ENCODE measurements around the gene JUND. TPM values are rescaled to one million over a fixed set of nuclear protein-coding genes. Genes with fewer than 3 reads are reported as not detected.
A peak's percentile ranks its signal among the peaks of the same experiment; 100 is the strongest.

The JUND gene
- total and polyA plus RNA-seq, 2 of the 4 experiments (the other 2 are of a cell fraction), result 14.2 to 77.2 TPM

DNA sequence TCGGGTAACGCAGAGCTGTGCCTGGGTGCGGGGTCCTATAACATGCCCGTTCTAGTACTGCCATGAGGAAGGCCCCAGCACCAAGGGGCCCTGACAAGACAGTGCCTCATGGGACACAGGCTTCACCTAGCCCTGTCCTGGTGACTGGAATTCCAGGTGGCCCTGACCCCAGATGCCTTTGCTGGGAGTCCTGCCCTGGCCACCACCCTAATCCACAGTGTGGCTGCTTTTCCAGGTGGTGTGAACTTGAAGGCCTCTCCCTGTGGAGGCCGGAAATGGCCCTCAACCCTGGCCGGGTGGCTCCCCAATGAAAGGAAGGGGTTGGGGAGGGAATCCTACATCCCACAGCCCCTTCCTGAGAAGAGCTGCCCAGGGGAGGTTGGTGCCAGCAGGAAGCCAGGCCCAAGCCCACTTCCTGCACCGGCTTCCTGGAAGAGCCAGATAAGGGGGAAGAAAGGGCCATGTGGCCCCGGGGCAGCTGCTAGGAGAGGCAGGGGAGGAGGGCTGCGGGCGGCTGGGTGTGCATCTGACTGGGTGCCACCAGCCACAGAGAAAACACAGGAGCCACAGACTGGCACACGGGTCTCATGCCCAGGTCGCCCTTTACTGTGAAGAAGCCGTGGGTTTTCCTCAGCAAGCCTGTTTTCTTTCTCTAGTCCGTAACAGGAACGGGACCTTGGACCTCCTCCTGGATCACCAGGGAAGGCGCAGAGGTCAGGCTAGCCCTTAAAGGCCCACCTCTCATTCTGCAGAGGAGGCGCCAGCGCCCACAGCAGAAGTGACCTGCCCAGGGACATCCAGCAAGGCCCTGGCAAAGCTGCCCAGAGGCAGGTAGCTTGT is 36.8 kb upstream of the JUND start (continued):
- TF ChIP-seq RFX5 (IDR thresholded peaks at IDR 0.05; ENCODE audit: low read depth, low read length), result no peak

DNA sequence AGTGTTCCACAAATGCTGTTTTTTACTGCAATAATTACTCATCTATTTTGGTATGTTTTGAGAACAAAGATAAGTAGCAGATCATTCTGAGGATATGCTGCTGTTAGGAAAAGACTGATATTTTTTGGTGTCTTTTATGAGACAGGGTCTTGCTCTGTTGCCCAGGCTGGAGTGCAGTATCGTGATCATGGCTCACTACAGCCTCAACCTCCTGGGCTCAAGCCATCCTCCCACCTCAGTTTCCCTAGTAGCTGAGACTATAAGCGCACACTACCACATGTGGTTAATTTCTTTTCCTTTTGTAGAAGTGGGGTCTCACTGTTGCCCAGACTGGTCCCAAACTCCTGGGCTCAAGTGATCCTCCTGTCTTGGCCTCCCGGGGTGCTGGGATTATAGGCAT is 32.0 kb upstream of the JUND start:
- Histone ChIP-seq H3K23ac (ENCODE audit: low read depth, low read length) (peak overlapping the region; percentile 73; the same call in 1 of the 2 replicates), H3K56ac (ENCODE audit: extremely low read depth, insufficient read depth, low read length) (no peak overlapping the region), H2BK120ac (ENCODE audit: low read depth, low read length) (no peak overlapping the region), H2AK9ac (replicated peaks; ENCODE audit: low read depth, low read length, poor library complexity) (no peak overlapping the region), H2AK5ac (ENCODE audit: low read depth, low read length) (no peak overlapping the region), H2BK20ac (ENCODE audit: low read depth, low read length) (no peak overlapping the region), H3K27ac (ENCODE audit: insufficient read depth, low read length) (no peak overlapping the region; the same call in 1 of the 2 replicates), H4K5ac (ENCODE audit: low read depth, low read length) (no peak overlapping the region; the same call in 1 of the 2 replicates), H2AFZ (replicated peaks; ENCODE audit: low read length, poor library complexity) (no peak overlapping the region), H3K4me3 (ENCODE audit: insufficient read depth, low read depth, low read length) (no peak overlapping the region), H4K91ac (ENCODE audit: insufficient read depth, low read depth, low read length) (no peak overlapping the region), H3K4me1 (ENCODE audit: control insufficient read depth, insufficient read depth, low read length) (peaks cover 2% of the 10 kb centered on the region; the same call in 1 of the 2 replicates), H3K18ac (ENCODE audit: low read depth, low read length) (no peak overlapping the region), H3K4ac (ENCODE audit: low read depth, low read length) (0 out of 2 replicates have a peak overlapping the region, but pooled peaks have one; percentile 35), H2BK15ac (ENCODE audit: low read depth, low read length) (no peak overlapping the region), H3K9ac (ENCODE audit: low read depth, low read length) (no peak overlapping the region), H3K9me3 (ENCODE audit: control insufficient read depth, insufficient read depth, low read length) (no peaks in the 10 kb centered on the region), H3K9me1 (ENCODE audit: insufficient read depth, low read length) (0 out of 2 replicates have a peak, but pooled peaks cover 3% of the 10 kb centered on the region), H4K8ac (ENCODE audit: low read depth in 2 of 2, low read length in 2 of 2) (no peak overlapping the region), H3K79me1 (ENCODE audit: low read depth in 1 of 2, low read length in 2 of 2) (peaks cover 19 to 55% of the 10 kb centered on the region in 2 experiments), H3K36me3 (ENCODE audit: control insufficient read depth, insufficient read depth, low read length) (peaks cover 38% of the 10 kb centered on the region), H2BK5ac (ENCODE audit: low read depth, low read length, poor library complexity, severe bottlenecking) (no peak overlapping the region), H4K20me1 (ENCODE audit: insufficient read depth, low read length) (0 out of 2 replicates have a peak, but pooled peaks cover 2% of the 10 kb centered on the region), H3K4me2 (ENCODE audit: low read depth, low read length) (no peak overlapping the region), H3K14ac (replicated peaks; ENCODE audit: low read depth, low read length) (no peak overlapping the region), H3K27me3 (ENCODE audit: control insufficient read depth, insufficient read depth, low read length) (no peaks in the 10 kb centered on the region)
- dilution Hi-C loops (cut with HindIII; ENCODE audit: low sequenced_read_pairs, unreplicated experiment) (no loop called here), in situ Hi-C loops (cut with MboI; ENCODE audit: low sequenced_read_pairs) (no loop called here), intact Hi-C loops (cut with micrococcal nuclease) (no loop called here)
- ATAC-seq (ENCODE audit: low read depth), result no peak
- WGBS, 2 experiments (ENCODE audit: extremely low coverage in 2 of 2, insufficient read length in 1 of 2), result no CpG with 5 or more reads among the region's 3 CpGs
- ChIA-PET CTCF (no interaction called here), POLR2A (ENCODE audit: unreplicated experiment) (no interaction called here)
- DNase-seq, result no peak
- no TSS peak for BruUV-seq (replicated peaks)
- TF ChIP-seq RFX5 (IDR thresholded peaks at IDR 0.05; ENCODE audit: low read depth, low read length) (no peak), RAD21 (IDR thresholded peaks at IDR 0.05; ENCODE audit: low read length) (no peak)
